Activated CD4-positive, alpha-beta T cell treated with anti-CD3 and anti-CD28 coated beads, Interleukin-2, amount 50 U/mL, for 24 hours (primary cell): ENCODE measurements around the gene ZBTB4.
"Not testable (repeated sequence)": the region's sequence is repeated elsewhere in the genome, so short reads cannot be mapped to it uniquely, and the experiment has no call there.

Source experiments
- DNase-seq, 2 donors: peaks; one replicate each; pipeline ENCODE4 v3.0.0-alpha.2; 2020; ENCODE audit warnings: low read depth in 1 of 2, low spot score in 1 of 2

The ZBTB4 gene

GRCh38 chr17:7470457-7470973, 8.9 kb downstream of the ZBTB4 start:
- not testable (repeated sequence) for DNase-seq

- not testable (repeated sequence) for DNase-seq
Observed at GRCh38 chr17:7469843-7470242, 9.6 kb downstream of the ZBTB4 start.

DNA sequence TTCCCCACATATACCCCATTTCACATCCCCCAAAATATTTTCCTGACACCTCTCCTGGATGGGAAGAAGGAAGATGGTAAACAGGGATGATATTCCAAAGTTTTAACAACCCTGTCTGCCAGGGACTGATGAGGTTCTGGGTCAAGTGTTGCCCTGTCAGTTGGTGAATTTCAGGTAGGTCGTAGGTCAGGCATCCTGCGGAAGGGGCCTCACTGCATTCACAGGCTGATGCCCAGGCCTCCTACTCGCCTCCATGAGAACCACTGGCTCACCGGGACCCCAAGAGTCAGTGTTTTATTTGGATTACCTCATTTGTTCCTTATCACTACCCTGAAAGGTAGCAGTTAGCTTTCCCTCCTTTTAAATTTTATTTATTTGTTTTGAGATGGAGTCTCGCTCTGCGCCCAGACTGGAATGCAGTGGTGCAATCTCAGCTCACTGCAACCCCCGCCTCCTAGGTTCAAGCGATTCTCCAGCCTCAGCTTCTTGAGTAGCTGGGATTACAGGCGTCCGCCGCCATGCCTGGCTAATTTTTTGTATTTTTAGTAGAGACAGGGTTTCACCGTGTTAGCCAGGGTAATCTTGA, 10.5 kb downstream of the ZBTB4 start:
- DNase-seq, result no peak

DNA sequence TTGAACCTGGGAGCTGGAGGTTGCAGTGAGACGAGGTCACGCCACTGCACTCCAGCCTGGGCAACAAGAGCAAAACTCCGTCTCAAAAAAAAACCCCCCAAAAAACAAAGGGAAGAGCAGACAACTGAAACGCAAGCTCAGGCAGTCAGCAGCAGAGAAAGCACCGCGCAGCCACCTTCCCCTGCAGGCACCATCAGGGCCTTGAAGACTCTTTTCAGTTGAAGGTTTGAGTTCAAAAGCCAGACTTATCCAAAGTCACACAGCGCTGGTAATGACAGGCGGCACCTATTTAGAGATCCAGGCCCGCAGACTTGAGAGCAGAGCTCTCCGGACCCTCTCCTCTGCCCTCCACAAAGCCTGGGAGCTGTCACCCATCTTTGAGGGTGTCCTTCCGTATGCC, 11.1 kb downstream of the ZBTB4 start:
- DNase-seq, result no peak

DNA sequence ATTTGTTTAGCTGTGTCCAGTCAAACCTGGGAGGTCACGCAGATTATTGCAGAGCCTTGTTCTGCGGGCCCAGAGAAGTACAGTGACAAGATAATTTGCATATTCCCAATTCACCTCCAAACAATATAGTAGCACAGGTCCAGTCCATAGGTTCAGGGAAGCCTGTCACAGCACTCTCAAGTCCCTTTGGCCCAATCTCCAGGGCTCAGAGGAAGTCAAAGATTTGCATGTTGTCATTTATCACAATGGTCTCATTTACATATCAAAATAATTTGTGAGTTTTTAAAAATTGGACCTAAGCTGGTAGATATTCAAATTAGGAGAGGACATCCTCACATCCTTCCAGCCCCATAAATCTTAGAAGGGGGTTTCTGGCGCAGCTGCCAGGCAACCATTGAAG, 11.9 kb downstream of the ZBTB4 start:
- no peak for DNase-seq

GRCh38 chr17:7466639-7467341, 12.6 kb downstream of the ZBTB4 start:
- DNase-seq, result no peak

DNA sequence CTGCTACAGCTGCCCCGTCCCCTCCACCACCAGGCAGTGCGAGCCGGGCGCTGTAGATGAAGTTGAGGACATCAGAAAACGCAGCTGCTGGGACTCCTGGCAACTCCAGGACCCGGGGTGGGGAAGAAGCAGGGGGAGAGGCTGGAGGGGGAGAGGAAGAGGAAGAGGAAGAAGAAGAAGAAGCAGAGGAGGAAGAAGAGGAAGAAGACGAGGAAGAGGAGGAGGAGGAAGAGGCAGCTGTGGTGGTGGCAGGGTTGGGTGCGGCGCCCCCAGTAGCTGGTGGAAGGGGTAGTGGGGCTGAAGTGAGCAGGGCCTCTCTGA, 13.2 kb downstream of the ZBTB4 start:
- DNase-seq, result no peak

DNA sequence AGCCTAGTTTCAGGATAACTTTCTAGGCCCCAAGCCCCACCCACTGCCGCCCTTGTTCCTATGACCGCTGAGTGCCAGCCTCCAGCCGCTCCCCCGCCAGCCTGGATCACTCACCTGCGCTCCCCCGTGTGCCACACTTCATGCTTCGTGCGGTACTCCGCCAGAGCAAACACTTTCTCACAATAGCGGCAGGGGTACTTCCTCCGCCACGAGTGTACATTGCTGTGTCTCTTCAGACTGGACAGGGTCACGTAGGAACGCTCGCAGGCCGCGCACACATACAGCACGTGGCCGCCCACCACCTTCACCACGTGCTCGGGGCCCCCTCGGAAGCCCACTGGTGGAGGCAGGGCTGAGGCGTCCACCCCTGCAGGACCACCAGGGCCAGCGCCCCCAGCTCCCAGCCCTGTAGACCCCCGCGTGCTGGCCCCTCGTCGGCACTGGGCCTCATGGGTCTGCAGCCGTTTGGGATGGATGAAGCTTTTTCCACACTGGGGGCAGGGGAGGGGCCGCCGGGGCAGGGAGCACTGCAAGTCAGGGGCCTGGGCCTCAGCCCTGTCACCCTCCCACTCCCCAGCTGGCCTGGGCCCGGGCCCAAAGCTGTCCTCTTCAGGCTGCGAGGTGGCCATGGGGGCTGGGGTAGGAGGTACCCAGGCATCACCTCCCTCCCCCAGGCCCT, 13.7 kb downstream of the ZBTB4 start:
- no peak for DNase-seq

DNA sequence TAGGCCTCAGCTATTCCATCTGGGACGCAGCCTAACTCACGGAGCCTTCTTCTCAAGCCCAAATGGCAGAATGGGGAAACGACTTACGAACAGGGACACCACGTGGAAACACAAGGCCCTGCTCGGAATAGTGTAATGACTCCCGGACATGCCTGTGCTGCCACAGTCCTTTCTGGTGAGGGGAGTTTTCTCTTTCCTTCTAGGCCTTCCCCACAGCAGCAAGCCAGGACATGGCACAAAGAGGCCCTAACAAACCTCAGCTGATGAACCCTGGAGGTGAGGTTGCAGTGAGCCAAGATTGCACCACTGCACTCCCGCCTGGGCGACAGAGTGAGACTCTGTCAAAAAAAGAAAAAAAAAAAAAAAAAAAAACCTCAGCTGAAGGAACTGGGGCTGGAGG, 15.3 kb downstream of the ZBTB4 start:
- DNase-seq, result no peak

- DNase-seq, result no peak
Observed at GRCh38 chr17:7463372-7463846, 16.0 kb downstream of the ZBTB4 start.

- DNase-seq, result no peak
Observed at GRCh38 chr17:7462474-7463371, 16.7 kb downstream of the ZBTB4 start.

DNA sequence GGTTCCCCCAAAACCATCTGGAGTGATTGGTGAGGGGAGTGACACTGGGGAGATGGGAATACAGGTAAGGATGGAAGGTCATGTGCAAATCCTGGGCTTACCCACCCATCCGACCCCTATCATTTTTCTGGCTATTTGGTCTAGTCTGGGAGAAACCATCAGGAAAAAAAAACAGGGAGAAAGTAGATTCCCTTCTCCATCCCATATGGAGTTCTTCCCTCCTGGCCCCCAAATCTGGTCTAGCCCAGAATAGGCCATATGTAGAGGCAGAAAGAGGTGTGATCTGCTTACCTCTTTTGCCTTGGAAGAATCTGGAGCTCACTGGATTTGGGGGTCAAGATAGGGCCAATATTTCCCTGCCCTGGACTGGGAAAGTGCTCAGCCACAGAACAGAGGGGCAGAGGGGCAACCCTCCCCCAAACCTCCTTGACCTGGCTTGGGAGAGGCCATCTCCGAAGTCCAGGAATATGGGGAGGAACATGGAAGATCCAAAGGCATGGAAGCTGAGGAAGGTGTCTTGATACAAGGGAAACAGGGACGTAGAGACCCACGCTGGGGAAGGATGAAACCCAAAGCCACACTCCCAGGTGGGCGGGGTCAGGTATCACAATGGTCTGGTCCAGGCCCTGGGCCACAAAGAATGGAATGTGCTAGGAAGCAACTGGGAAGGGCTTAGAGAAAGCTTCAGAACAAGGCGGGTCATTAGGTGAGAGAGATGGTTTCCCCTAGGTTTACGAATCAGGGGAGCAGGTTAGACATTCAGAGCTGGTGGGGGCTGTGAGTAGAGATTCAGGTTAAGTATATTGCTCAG, 18.4 kb downstream of the ZBTB4 start:
- DNase-seq, result no peak

DNA sequence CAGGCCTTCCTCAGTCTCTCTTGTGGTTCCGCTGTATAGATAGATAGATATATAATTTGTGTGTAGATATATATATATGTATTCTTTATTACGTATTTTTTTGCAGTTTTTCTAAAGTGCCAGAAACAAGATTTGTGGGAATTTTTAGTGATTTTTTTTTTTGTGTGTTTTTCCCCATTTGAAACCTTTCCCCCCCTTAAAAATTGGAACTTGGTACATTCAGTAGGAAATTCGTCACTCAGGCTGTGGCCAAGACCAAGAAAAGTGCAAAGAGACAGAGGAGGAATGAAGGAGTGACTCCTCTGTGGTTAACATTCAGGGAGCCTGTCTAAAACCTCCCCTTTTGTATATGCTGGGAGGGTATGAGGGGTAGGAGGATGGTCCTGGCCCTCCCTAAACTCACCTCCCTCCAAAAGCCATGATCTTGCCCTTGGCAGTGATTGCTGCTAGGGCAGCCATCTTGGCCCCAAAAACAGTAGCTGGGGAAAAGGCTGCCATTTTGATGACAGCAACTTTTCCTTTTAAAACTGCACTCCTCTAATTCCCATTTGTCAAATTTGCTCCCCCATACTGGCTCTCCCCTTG, 19.4 kb downstream of the ZBTB4 start:
- no peak for DNase-seq

DNA sequence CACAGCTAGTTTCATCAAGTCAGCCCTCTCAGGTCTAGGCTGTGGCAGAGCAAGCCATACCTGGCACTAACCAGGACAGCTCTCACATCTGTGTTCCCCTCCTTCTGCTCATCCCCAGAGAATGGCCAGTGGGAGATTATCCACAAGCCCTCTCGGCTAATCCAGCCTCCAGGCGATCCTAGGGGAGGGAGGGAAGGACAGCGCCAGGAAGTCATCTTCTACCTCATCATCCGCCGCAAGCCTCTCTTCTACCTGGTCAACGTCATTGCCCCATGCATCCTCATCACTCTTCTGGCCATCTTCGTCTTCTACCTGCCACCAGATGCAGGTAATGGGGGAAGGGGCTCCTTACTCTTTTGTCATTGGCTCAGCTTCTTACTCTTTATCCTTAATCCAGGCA, 31.0 kb downstream of the ZBTB4 start:
- no peak for DNase-seq

- DNase-seq, result no peak
Observed at GRCh38 chr17:7445619-7445968, 33.8 kb downstream of the ZBTB4 start.

DNA sequence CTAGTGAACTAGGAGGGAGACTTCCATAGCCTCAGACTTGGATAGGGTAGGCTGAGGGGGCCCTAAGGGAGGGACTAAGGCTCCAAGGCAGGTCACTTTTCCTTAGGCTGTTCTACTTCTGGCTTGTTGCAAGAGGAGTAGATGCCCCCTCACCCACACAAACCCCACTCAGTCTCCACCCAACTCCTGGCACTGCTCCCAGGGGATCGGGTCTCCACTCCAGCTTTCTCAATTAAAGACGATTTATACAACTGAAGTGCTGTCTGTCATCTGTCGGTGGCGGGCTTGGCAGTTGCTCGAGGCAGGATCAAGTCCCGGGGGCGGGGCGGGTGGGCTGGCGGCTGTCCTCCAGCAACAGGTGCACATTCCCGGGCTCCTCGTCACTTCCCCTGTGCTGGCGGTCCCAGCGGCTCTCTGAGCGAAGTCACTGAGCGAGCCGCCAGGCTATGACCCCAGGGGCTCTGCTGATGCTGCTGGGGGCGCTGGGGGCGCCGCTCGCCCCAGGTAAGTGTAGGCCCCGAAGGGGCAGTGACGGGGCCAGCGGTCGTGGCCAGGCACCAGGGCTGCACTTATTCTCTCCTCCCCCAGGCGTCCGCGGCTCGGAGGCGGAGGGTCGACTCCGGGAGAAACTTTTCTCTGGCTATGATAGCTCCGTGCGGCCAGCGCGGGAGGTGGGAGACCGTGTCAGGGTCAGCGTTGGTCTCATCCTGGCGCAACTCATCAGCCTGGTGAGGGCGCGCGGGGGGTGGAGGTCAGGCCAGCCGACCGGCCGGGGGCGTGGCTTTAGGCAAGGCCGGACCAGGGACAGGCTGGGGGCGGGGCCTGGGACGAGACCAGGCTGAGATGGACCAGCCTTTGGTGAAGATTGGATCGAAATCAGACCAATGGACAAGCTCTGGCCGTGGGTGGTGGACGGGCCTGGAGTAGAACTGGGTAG, 34.5 kb downstream of the ZBTB4 start, which contains the start of gene CHRNB1:
TSS of gene CHRNB1 (plus strand) at position 380 of the 937 bp plus-strand sequence. CDS start at position 447, 67 bp downstream.
- no peak for DNase-seq

GRCh38 chr17:7443499-7444485, 35.6 kb downstream of the ZBTB4 start:
- DNase-seq, result no peak

- DNase-seq, result no peak
Observed at GRCh38 chr17:7442142-7442541, 37.3 kb downstream of the ZBTB4 start.
